Endothelial cell of umbilical vein (primary cell): ENCODE results near the gene AP4S1. TPM values are rescaled to one million over a fixed set of nuclear protein-coding genes. Genes with fewer than 3 reads are reported as not detected.

Source experiments
- BruUV-seq: library from RNA; stranded (reverse); fragments of 400-500 nt; replicated peaks from 2 replicates; lab custom pipeline; 2021; lab: Mats Ljungman, UMichigan
- CTCF ChIA-PET: fragments of 300-600, 350-600 bp; sonication (Branson Sonifier 250); formaldehyde crosslinking; loops from one replicate; lab custom pipeline; 2021; ENCODE audit warnings: antibody characterized with exemption, inconsistent platforms; lab: Charles Lee
- POLR2A ChIA-PET: fragments of 300-600, 350-600 bp; sonication (Branson Sonifier 250); formaldehyde crosslinking; loops from one replicate; lab custom pipeline; 2021; ENCODE audit warnings: antibody characterized with exemption, inconsistent platforms; lab: Charles Lee
- DNase-seq: peaks from one replicate; pipeline ENCODE4 v3.0.0-alpha.2; 2011; ENCODE audit warnings: low read depth, low spot score
- FAIRE-seq: peaks from 2 replicates; lab custom pipeline; 2011; peaks lifted over from hg19 to GRCh38; lab: Jason Lieb, UNC
- H2AFZ ChIP-seq: 2 replicates; pipeline ENCODE4 v1.6.0; 2012; ENCODE audit warnings: low read depth, low read length, control low read depth, inconsistent platforms
- H3K27ac ChIP-seq: 2 replicates; pipeline ENCODE4 v1.5.1; 2011; ENCODE audit warnings: low read depth, mild to moderate bottlenecking, control low read depth, low read length, moderate library complexity; ENCODE audit not compliant: insufficient read depth
- H3K27me3 ChIP-seq, 2 experiments: 2 replicates each; pipeline versions ENCODE4 v1.6.0 to v1.6.1; 2011; ENCODE audit warnings: low read length in 2 of 2, mixed read lengths in 1 of 2; ENCODE audit not compliant: control insufficient read depth in 2 of 2, insufficient read depth in 2 of 2
- H3K36me3 ChIP-seq, 2 experiments: 2 replicates in 1 of 2; 3 replicates in 1 of 2; pipeline ENCODE4 v1.5.1; 2011; ENCODE audit warnings: low read length in 2 of 2, mild to moderate bottlenecking in 1 of 2, moderate library complexity in 1 of 2; ENCODE audit not compliant: control insufficient read depth in 2 of 2, insufficient read depth in 2 of 2; ENCODE audit errors: extremely low read depth in 1 of 2
- H3K4me1 ChIP-seq: 3 replicates; pipeline ENCODE4 v1.5.1; 2011; ENCODE audit warnings: mild to moderate bottlenecking, low read length; ENCODE audit not compliant: control insufficient read depth, insufficient read depth; ENCODE audit errors: extremely low read depth
- H3K4me2 ChIP-seq: 2 replicates; pipeline ENCODE4 v1.6.1; 2011; ENCODE audit warnings: low read length, control low read depth, mixed read lengths; ENCODE audit not compliant: insufficient read depth
- H3K4me3 ChIP-seq, 3 experiments: fragments of 200-600 bp in 1 of 3; sonication (generic), shearing (Covaris generic) in 1 of 3; replicated peaks in 1 of 3; 2 replicates each; pipeline ENCODE4 v1.5.1; 2011 to 2016; ENCODE audit warnings: control low read depth in 3 of 3, low read length in 3 of 3, mild to moderate bottlenecking in 2 of 3, inconsistent platforms in 1 of 3, low read depth in 1 of 3, moderate library complexity in 1 of 3; ENCODE audit not compliant: insufficient read depth in 1 of 3
- H3K79me2 ChIP-seq: 2 replicates; pipeline ENCODE4 v1.6.0; 2012; ENCODE audit warnings: low read length, inconsistent platforms; ENCODE audit not compliant: control insufficient read depth, insufficient read depth
- H3K9ac ChIP-seq: replicated peaks from 2 replicates; pipeline ENCODE3; 2011; ENCODE audit warnings: low read length, control low read depth; ENCODE audit not compliant: insufficient read depth; ENCODE audit errors: extremely low read depth
- H3K9me1 ChIP-seq: replicated peaks from 3 replicates; pipeline ENCODE4 v1.6.0; 2011; ENCODE audit warnings: mild to moderate bottlenecking, low read length; ENCODE audit not compliant: control insufficient read depth, insufficient read depth; ENCODE audit errors: extremely low read depth
- H3K9me3 ChIP-seq: replicated peaks from 2 replicates; pipeline ENCODE4 v1.5.1; 2012; ENCODE audit warnings: low read length, inconsistent platforms; ENCODE audit not compliant: control insufficient read depth, insufficient read depth
- H4K20me1 ChIP-seq: replicated peaks from 2 replicates; pipeline ENCODE3; 2011; ENCODE audit warnings: mild to moderate bottlenecking, low read length; ENCODE audit not compliant: control insufficient read depth, insufficient read depth; ENCODE audit errors: extremely low read depth
- EZH2 ChIP-seq: IDR thresholded peaks from 2 replicates; pipeline ENCODE4 v1.6.1; 2012; ENCODE audit warnings: borderline replicate concordance, low read depth, mild to moderate bottlenecking, moderate library complexity, low read length, inconsistent platforms; ENCODE audit not compliant: severe bottlenecking
- FOS ChIP-seq: IDR thresholded peaks from 2 replicates; pipeline ENCODE4 v1.6.1; 2011; ENCODE audit warnings: mild to moderate bottlenecking, low read length, moderate library complexity, borderline replicate concordance; ENCODE audit not compliant: insufficient read depth
- GATA2 ChIP-seq: IDR thresholded peaks from 2 replicates; pipeline ENCODE4 v1.7.0; 2011; ENCODE audit warnings: low read depth, mild to moderate bottlenecking, moderate library complexity, mixed read lengths, low read length; ENCODE audit not compliant: insufficient read length, insufficient read depth
- JUN ChIP-seq: IDR thresholded peaks from 2 replicates; pipeline ENCODE4 v1.6.1; 2011; ENCODE audit warnings: borderline replicate concordance, low read depth; ENCODE audit not compliant: insufficient read length, insufficient read depth
- MYC ChIP-seq: IDR thresholded peaks from one replicate; pipeline ENCODE4 v1.6.1; 2011; ENCODE audit warnings: mild to moderate bottlenecking, low read depth, low read length
- POLR2A ChIP-seq: IDR thresholded peaks from 2 replicates; pipeline ENCODE4 v1.6.1; 2012; ENCODE audit warnings: low read depth, mild to moderate bottlenecking, control low read depth, low read length
- POLR2AphosphoS5 ChIP-seq: IDR thresholded peaks from 2 replicates; pipeline ENCODE4 v1.6.1; 2012; ENCODE audit warnings: low read depth, mild to moderate bottlenecking, control low read depth, low read length, moderate library complexity; ENCODE audit not compliant: insufficient read depth
- dilution Hi-C: fragments of 300-500 bp; cut with MboI; formaldehyde crosslinking; loops from one replicate; pipeline ENCODE4 v1.15.0; 2019; ENCODE audit warnings: low sequenced_read_pairs; ENCODE audit not compliant: extremely low pct_ligation_motif_present
- intact Hi-C: fragments of 100-400 bp; cut with micrococcal nuclease; formaldehyde crosslinking; loops from one replicate; pipeline ENCODE4 v1.10.0; 2022
- polyA plus RNA-seq, 4 experiments: library from polyadenylated mRNA; depleted of rRNA in 3 of 4; stranded (reverse) in 3 of 4; unstranded in 1 of 4; fragments of >200 nt; gene quantifications; 2 replicates each; pipeline versions ENCODE4 v1.2.1 to v1.2.3, GENCODE V29; 2011 to 2012; ENCODE audit warnings: missing spikeins in 1 of 4
- total RNA-seq: library from RNA; stranded (reverse); gene quantifications from 2 replicates; pipeline ENCODE4 v1.2.3, GENCODE V29; 2021
- TF ChIP-seq, protein P1 (sequence below), 2 donors: IDR thresholded peaks; 1 replicate in 1 of 2; 2 replicates in 1 of 2; pipeline ENCODE4 v1.5.1; 2011; ENCODE audit warnings: low read length in 2 of 2, mild to moderate bottlenecking in 2 of 2, moderate library complexity in 2 of 2, control low read depth in 1 of 2, inconsistent platforms in 1 of 2, low read depth in 1 of 2; ENCODE audit not compliant: insufficient read depth in 1 of 2; ENCODE audit errors: extremely low read depth in 1 of 2
- TF ChIP-seq, protein P2 (sequence below): IDR thresholded peaks from 2 replicates; pipeline ENCODE4 v1.6.1; 2011; ENCODE audit not compliant: insufficient read depth, insufficient read length

Gene AP4S1
- total and polyA plus RNA-seq, 2 donors (not counting 3 experiments of a cell fraction or from before 2014, with no cell fraction given) = 2.8 to 7.2 TPM

DNA sequence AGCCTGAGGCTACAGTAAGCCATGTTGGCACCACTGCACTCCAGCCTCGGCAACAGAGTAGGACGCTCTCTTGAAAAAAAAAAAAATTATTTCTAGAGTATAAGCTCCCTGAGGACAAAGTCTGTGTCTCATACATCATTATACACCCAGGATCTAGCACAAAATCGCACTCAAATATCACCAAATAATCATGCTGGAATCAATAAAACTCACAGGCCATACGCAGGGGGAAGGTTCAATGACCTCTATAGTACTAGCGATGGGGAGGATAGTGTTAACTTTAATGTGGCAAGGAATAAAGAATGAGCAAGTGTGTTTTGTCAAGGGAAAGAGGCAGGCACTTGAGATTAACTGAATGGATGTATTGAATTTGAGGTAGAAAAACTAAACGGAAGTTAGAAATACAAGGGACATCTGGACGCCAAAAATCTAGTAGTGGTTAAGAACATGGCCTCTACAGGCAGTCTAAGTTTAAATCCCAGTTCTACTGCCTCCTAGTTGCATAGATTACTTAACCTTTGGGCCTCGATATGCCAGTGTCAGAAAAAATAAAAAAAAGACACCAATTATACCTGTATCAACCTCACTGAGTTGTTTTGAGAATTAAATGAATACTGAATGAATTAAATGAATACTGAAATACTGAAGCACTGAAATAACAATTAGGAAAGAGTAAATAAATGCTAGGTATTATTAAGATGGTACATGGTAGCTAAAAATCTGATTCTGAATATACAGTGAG is 4.4 kb upstream of the AP4S1 start:
- no peak for DNase-seq
- Histone ChIP-seq H3K27me3 (no peaks in the 10 kb centered on the region), H3K4me1 (peaks cover 13% of the 10 kb centered on the region), H3K79me2 (peaks cover 91% of the 10 kb centered on the region), H4K20me1 (peaks cover 16% of the 10 kb centered on the region), H3K9ac (no peak overlapping the region), H2AFZ (no peak overlapping the region), H3K9me3 (no peaks in the 10 kb centered on the region), H3K36me3 (no peaks in the 10 kb centered on the region), H3K4me3 (no peak overlapping the region), H3K9me1 (no peaks in the 10 kb centered on the region), H3K4me2 (no peak overlapping the region), H3K27ac (no peak overlapping the region)
- BruUV-seq = no TSS peak
- intact Hi-C loops (no loop called here), dilution Hi-C loops (no loop called here)
- FAIRE-seq = no peak
- POLR2A ChIA-PET = no interaction called here
- TF ChIP-seq MYC (no peak), POLR2AphosphoS5 (no peak), POLR2A (no peak), EZH2 (no peak), GATA2 (no peak), JUN (no peak), FOS (no peak)
- TF ChIP-seq, protein P1, sequence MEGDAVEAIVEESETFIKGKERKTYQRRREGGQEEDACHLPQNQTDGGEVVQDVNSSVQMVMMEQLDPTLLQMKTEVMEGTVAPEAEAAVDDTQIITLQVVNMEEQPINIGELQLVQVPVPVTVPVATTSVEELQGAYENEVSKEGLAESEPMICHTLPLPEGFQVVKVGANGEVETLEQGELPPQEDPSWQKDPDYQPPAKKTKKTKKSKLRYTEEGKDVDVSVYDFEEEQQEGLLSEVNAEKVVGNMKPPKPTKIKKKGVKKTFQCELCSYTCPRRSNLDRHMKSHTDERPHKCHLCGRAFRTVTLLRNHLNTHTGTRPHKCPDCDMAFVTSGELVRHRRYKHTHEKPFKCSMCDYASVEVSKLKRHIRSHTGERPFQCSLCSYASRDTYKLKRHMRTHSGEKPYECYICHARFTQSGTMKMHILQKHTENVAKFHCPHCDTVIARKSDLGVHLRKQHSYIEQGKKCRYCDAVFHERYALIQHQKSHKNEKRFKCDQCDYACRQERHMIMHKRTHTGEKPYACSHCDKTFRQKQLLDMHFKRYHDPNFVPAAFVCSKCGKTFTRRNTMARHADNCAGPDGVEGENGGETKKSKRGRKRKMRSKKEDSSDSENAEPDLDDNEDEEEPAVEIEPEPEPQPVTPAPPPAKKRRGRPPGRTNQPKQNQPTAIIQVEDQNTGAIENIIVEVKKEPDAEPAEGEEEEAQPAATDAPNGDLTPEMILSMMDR (IDR thresholded peaks at IDR 0.05; ENCODE audit: extremely low read depth in 1 of 2, insufficient read depth in 1 of 2, low read depth in 1 of 2, low read length in 2 of 2) = no peak
- TF ChIP-seq, protein P2, sequence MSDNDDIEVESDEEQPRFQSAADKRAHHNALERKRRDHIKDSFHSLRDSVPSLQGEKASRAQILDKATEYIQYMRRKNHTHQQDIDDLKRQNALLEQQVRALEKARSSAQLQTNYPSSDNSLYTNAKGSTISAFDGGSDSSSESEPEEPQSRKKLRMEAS = no peak
- CTCF ChIA-PET = interaction anchor here (0.6 to 1.5 kb wide), 4 partner anchors 20 to 40 kb away, joined by 3 to 4 read pairs (median 3); no protein-coding TSS in a partner anchor
